ENCODE results near the gene EXOG. TPM values are rescaled to one million over a fixed set of nuclear protein-coding genes. Genes with fewer than 3 reads are reported as not detected.

Gene EXOG
- total RNA-seq, 1 experiment from 2014 or later, result 8.3 TPM

DNA sequence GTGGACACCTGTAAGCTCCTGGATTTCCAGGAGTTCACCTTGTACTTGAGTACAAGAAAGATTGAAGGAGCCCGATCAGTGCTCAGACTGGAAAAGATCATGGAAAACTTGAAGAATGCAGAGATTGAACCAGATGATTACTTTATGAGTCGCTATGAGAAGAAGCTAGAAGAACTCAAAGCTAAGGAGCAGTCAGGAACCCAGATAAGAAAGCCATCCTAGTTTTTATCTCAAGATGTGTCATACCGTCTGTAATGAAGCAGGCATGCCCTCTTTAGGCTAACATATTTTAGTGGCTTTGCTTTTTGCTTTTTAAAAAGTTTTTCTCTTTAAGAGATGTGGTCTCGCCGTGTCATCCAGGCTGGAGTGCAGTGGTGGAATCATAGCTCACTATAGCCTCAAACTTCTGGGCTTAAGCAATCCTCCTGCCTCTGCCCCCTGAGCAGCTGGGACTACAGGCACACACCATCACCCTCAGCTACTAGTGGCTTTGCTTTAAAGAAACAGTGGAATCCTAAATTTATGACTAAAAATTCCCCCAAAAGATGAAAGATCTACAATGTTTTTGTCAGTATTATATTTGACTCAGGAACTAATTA lies 28.1 kb downstream of the EXOG start:
- no peak overlapping the region for H3K4me3 ChIP-seq (replicated peaks in 1 of 2; ENCODE audit: low read depth in 1 of 2, low read length in 2 of 2)
- H3K4me2 ChIP-seq (ENCODE audit: low read length), result no peak overlapping the region
- H3K9me3 ChIP-seq (ENCODE audit: control insufficient read depth in 1 of 2, insufficient read depth in 1 of 2, low read depth in 1 of 2, low read length in 2 of 2), result no peaks in the 10 kb centered on the region
- no TSS peak for BruUV-seq (replicated peaks)
- intact Hi-C loops (cut with micrococcal nuclease), result loop anchor here (10.0 kb wide), 1 partner anchor 481 kb away; no protein-coding TSS in a partner anchor
- ATAC-seq, result no peak
- CTCF ChIA-PET, result interaction anchor here (0.9 to 1.0 kb wide), 2 partner anchors 131 to 320 kb away, joined by 3 read pairs; no protein-coding TSS in a partner anchor
- no peaks in the 10 kb centered on the region for H3K9me2 ChIP-seq (ENCODE audit: insufficient read depth)
- RAD21 ChIA-PET (ENCODE audit: low non-redundant PET in 1 of 2, low total read pairs in 2 of 2, uncharacterized antibody in 2 of 2, unreplicated experiment in 2 of 2), result no interaction called here
- peaks cover 6 to 13% of the 10 kb centered on the region in 2 experiments; a peak in 2 of 4 replicates for H3K36me3 ChIP-seq (ENCODE audit: control insufficient read depth in 1 of 2, insufficient read depth in 2 of 2, low read length in 2 of 2)
- H3K27me3 ChIP-seq (ENCODE audit: insufficient read depth, low read length), result no peaks in the 10 kb centered on the region
- DNase-seq (ENCODE audit: low read depth, low spot score), result no peak
- no peaks in the 10 kb centered on the region for H3K79me2 ChIP-seq (ENCODE audit: insufficient read depth, low read length)
- H4K20me1 ChIP-seq (ENCODE audit: insufficient read depth), result peaks cover 3% of the 10 kb centered on the region; the same call in 1 of the 2 replicates
- no peak overlapping the region for H3K27ac ChIP-seq (ENCODE audit: low read depth, low read length)
- POLR2A ChIA-PET, result no interaction called here
- H3K4me1 ChIP-seq (ENCODE audit: control insufficient read depth in 1 of 2, insufficient read depth in 2 of 2, low read length in 2 of 2), result no peaks in the 10 kb centered on the region
- H3K9ac ChIP-seq (ENCODE audit: low read length), result no peak overlapping the region
- H2AFZ ChIP-seq (ENCODE audit: low read depth, low read length, poor library complexity, severe bottlenecking), result no peak overlapping the region
- TF ChIP-seq EZH2phosphoT487 (IDR thresholded peaks at IDR 0.05; ENCODE audit: borderline replicate concordance), result no peak
- TF ChIP-seq POLR2A (IDR thresholded peaks at IDR 0.05; ENCODE audit: borderline replicate concordance, extremely low read depth, insufficient read depth, insufficient read length), result no peak
- TF ChIP-seq FOSL1 (IDR thresholded peaks at IDR 0.05; ENCODE audit: low read depth), result no peak
- no peak for TF ChIP-seq CTCF (IDR thresholded peaks at IDR 0.05 in 2 of 3, conservative IDR thresholded peaks at IDR 0.05 in 1 of 3; ENCODE audit: borderline replicate concordance in 1 of 3, insufficient read depth in 1 of 3, low read depth in 2 of 3, low read length in 2 of 3)
- no peak for TF ChIP-seq SIN3A (IDR thresholded peaks at IDR 0.05; ENCODE audit: low read depth)
- no peak for TF ChIP-seq MAX (IDR thresholded peaks at IDR 0.05)
- no peak for TF ChIP-seq ZNF274 (IDR thresholded peaks at IDR 0.05; ENCODE audit: low read depth, low read length)
- TF ChIP-seq YY1 (IDR thresholded peaks at IDR 0.05; ENCODE audit: extremely low read depth, insufficient replicate concordance, low read depth, low read length), result no peak
- TF ChIP-seq EGR1 (IDR thresholded peaks at IDR 0.05; ENCODE audit: low read depth), result no peak
- no peak for TF ChIP-seq JUND (IDR thresholded peaks at IDR 0.05)
- TF ChIP-seq, protein P1, sequence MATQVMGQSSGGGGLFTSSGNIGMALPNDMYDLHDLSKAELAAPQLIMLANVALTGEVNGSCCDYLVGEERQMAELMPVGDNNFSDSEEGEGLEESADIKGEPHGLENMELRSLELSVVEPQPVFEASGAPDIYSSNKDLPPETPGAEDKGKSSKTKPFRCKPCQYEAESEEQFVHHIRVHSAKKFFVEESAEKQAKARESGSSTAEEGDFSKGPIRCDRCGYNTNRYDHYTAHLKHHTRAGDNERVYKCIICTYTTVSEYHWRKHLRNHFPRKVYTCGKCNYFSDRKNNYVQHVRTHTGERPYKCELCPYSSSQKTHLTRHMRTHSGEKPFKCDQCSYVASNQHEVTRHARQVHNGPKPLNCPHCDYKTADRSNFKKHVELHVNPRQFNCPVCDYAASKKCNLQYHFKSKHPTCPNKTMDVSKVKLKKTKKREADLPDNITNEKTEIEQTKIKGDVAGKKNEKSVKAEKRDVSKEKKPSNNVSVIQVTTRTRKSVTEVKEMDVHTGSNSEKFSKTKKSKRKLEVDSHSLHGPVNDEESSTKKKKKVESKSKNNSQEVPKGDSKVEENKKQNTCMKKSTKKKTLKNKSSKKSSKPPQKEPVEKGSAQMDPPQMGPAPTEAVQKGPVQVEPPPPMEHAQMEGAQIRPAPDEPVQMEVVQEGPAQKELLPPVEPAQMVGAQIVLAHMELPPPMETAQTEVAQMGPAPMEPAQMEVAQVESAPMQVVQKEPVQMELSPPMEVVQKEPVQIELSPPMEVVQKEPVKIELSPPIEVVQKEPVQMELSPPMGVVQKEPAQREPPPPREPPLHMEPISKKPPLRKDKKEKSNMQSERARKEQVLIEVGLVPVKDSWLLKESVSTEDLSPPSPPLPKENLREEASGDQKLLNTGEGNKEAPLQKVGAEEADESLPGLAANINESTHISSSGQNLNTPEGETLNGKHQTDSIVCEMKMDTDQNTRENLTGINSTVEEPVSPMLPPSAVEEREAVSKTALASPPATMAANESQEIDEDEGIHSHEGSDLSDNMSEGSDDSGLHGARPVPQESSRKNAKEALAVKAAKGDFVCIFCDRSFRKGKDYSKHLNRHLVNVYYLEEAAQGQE (IDR thresholded peaks at IDR 0.05; ENCODE audit: low read depth), result no peak
- no peak for TF ChIP-seq EZH2 (IDR thresholded peaks at IDR 0.05)
- TF ChIP-seq SRF (IDR thresholded peaks at IDR 0.05; ENCODE audit: low read depth), result no peak
- no peak for TF ChIP-seq ELF1 (IDR thresholded peaks at IDR 0.05; ENCODE audit: borderline replicate concordance, low read depth)
- no peak for TF ChIP-seq ZBTB33 (IDR thresholded peaks at IDR 0.05; ENCODE audit: extremely low read depth, insufficient replicate concordance, low read length)
- no peak for TF ChIP-seq SP1 (IDR thresholded peaks at IDR 0.05; ENCODE audit: low read depth)
- no peak for TF ChIP-seq CEBPB (IDR thresholded peaks at IDR 0.05; ENCODE audit: low read depth)
- no peak for TF ChIP-seq RAD21 (IDR thresholded peaks at IDR 0.05; ENCODE audit: low read depth)
